GM19455 (cell line): ENCODE measurements around the gene BAIAP2L2.
"Not testable (repeated sequence)": the region's sequence is repeated elsewhere in the genome, so short reads cannot be mapped to it uniquely, and the experiment has no call there.

Source experiments
- ATAC-seq: cut with Tn5 transposase; IDR thresholded peaks from one replicate; pipeline ENCODE4 v1.9.1; 2021; ENCODE audit not compliant: unreplicated experiment

Gene BAIAP2L2, protein sequence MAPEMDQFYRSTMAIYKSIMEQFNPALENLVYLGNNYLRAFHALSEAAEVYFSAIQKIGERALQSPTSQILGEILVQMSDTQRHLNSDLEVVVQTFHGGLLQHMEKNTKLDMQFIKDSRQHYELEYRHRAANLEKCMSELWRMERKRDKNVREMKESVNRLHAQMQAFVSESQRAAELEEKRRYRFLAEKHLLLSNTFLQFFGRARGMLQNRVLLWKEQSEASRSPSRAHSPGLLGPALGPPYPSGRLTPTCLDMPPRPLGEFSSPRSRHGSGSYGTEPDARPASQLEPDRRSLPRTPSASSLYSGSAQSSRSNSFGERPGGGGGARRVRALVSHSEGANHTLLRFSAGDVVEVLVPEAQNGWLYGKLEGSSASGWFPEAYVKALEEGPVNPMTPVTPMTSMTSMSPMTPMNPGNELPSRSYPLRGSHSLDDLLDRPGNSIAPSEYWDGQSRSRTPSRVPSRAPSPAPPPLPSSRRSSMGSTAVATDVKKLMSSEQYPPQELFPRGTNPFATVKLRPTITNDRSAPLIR

GRCh38 chr22:38110008-38110862 is at the start of gene BAIAP2L2:
Gene BAIAP2L2 (minus strand): TSS chr22:38110684. CDS start chr22:38110525, 159 bp downstream.
- ATAC-seq: no peak

DNA sequence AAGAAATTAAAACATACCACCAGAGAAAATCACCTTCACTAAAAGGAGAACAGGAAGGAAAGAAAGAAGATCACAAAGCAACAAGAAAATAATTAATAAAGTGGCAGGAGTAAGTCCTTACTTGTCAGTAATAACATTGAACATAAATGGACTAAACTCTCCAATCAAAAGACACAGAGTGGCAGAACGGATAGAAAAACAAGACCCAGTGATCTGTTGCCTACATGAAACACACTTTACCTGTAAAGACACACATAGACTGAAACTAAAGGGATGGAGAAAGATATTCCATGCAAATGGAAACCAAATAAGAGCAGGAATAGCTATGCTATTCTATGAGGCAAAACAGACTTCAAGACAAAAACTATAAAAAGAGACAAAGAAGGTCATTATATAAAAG is 45.2 kb upstream of the BAIAP2L2 start:
- ATAC-seq: no peak

GRCh38 chr22:38154563-38154915 is 44.1 kb upstream of the BAIAP2L2 start:
- ATAC-seq: not testable (repeated sequence)

DNA sequence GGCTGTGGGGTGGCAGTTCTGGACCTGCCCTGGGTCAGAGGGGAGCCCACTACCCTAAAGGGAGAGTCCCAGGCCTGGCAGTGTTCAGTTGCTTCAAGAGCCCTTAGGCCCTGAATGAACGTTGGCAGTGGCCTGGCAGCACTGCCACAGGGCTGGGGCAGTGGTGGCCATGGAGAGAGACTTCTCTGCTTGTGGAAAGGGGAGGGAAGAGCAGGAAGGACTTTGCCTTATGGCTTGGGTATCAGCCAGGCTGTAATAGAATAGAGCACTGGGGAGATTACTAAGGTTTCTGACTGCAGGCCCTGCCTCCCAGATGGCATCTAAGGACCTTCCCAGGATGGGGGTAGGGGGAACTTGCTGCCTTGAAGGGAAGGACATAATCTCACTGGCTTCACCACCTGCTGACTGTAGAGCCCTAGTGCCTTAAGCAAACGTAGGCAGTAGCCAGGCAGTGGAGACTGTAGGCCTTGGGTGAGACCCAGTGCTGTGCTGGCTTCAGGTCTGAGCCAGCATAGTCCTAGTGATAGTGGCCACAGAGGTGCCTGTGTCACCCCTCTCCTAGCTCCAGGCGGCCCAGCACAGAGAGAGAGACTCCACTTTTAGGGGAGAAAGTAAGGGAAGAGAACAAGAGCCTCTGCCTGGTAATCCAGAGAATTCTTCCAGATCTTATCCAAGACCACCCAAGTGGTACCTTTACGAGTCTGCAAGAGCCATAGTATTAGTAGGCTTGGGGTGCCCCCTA is 43.5 kb upstream of the BAIAP2L2 start:
- no peak for ATAC-seq

DNA sequence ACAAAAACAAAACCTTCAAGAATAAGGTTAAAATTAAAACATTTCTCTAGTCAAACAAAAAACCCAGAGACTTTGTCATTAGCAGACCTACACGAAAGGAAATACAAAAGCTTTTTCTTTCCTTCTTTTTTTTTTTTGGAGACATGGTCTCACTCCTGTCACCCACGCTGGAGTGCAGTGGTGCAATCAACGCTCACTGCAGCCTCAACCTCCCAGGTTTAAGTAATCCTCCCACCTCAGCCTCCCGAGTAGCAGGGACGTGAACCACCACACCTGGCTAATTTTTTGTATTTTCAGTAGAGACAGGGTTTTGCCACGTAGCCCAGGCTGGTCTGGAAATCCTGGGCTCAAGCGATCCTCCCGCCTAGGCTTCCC is 40.6 kb upstream of the BAIAP2L2 start:
- ATAC-seq: no peak

DNA sequence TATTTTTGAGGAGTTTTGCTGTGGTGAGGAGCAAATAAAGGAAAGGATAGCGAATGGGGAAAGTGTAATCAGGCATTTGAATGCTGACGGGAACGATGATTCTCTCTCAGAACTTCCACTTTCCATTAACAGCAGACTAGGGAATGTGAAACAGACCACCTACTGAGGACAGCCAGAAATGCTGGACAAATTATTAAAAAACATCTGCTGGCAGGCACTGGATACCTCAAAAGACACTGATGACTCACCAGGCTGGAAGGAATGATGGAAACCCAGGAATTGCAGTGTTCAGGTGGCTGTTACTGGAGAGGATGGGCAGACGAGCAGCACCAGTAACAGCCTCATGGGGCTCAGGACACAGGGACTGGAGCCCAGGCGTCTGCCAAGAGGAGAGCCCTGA is 37.8 kb upstream of the BAIAP2L2 start:
- ATAC-seq: no peak

DNA sequence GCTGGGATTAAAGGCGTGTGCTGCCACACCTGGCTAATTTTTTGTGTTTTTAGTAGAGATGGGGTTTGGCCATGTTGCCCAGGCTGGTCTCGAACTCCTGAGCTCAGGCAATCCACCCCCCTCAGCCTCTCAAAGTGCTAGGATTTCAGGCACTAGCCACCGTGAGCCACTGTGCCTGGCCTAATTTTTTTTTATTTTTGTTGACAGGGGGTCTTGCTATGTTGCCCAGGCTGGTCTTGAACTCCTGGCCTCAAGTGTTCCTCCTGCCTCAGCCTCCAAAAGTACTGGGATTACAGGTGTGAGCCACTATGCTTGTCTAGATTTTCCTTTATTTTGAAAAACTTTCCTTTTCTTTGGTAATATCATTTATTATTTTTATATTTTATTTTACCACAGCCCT is 35.7 kb upstream of the BAIAP2L2 start:
- ATAC-seq: not testable (repeated sequence)

DNA sequence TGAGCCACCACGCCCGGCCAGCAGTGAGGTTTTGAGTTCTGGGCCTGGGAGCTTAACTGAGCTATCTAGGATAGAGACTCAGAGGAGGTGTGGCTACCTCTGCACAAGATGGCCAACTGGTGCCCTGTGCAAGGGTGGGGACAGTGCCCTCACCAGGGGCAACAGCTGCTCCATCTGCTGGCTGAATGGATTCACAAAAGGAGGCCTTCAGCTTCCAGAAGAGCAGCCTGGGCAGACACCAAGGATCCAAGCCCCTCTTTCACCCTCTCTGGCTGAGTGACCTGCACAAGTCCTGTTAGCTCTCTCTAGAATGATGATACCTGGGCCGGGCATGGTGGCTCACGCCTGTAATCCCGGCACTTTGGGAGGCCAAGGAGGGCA is 33.5 kb upstream of the BAIAP2L2 start:
- ATAC-seq: no peak

- no peak for ATAC-seq
Measured at GRCh38 chr22:38142606-38143005, 32.1 kb upstream of the BAIAP2L2 start.

DNA sequence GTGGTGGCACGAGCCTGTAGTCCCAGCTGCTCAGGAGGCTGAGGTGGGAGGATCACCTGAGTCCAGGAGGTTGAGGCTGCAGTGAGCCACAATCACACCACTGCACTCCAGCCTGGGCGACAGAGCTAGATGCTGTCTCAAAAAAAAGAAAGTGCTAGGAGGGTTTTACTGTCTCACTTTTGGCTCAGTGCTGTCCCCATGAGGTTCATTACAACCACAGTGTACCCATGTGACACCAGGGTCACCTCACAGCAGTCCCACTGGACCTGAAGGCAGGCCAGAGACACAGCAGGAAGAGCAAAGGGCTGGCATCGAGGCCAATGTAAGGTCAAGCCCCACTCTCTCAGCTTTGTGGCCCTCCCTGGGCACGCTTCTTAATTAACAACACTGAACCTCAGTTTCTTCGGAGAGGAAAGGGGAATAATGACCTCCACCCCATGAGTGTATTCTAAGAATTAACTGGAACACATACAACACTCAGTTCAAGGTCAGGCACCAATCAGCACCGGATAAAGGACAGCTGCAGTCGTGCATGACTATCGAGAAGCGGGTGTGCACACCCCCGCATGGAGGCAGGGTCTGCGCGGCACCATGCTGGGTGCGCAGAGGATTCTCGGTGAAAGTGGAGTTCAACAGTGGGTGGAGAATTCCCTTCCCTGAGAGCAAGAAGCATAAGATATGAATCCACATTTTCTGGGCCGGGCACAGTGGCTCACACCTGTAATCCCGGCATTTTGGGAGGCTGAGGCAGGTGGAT is 30.9 kb upstream of the BAIAP2L2 start:
- ATAC-seq: no peak

DNA sequence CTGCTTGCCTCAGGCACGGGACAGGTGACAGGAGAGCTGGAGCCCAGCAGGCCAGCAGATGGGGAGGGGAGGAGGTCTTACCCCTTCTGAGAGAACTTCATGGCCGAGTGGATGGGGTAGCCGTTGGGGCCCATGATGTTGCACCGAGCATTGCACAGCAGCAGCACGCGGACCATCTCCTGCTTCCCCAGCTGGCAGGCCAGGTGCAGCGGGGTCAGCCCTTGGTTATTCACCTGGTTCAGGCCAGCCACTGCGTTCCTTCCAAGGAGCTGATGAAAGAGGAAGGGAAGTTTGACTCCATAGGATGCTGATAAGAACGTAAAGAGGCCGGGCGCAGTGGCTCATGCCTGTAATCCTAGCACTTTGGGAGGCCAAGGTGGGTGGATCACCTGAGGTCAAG is 29.4 kb upstream of the BAIAP2L2 start:
- ATAC-seq: no peak

GRCh38 chr22:38138961-38139360 is 28.5 kb upstream of the BAIAP2L2 start:
- ATAC-seq: no peak

GRCh38 chr22:38137876-38138687 is 27.6 kb upstream of the BAIAP2L2 start:
- ATAC-seq: no peak

- no peak for ATAC-seq
Measured at GRCh38 chr22:38136607-38137006, 26.1 kb upstream of the BAIAP2L2 start.

DNA sequence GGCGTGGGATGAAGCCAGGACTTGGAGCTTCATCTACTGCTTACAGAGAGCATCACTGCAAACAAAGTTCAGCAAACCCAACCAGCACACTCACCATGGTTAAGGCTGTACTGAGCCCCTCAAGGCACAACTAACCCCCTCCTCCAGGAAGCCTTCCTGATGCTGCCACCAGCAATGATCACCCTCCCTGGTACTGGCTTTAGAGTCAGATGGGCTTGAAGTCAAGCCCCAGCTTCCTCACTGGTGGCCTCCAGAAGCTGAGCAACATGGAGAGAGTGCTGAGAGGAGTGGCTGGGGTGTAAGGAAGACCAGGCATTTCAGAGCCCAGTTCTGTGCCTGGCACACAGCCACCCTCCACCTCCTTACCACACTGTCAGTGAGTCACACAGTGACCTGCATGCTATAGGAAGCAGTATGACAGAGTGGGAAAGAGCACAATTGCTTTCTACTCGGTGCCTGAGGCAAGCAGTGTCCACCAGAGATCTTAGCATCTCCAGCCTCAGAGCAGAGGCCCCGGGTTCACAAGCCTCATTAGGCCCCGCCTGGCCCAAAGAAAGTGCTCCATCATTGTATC is 24.7 kb upstream of the BAIAP2L2 start:
- ATAC-seq: no peak

- ATAC-seq: no peak
Measured at GRCh38 chr22:38133331-38133730, 22.8 kb upstream of the BAIAP2L2 start.

GRCh38 chr22:38132794-38133193 is 22.3 kb upstream of the BAIAP2L2 start:
- no peak for ATAC-seq

DNA sequence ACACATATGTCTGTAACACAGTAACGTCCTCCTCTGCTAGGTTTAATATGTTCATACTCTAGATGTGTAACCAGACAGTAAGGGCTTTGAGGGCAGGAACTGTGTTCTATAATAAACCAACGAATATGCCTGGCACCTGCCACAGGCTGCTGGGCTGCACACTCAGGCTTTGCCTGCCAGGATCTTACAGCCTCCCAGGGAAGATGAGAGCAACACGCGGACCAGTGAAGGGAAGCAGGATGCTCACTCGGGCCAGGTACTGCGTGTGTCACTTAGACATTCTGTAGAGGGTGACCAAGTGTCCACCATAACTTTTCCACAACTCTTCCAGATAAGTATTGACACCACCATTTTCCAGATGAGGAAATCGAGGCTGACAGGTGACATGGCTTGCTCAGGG is 21.7 kb upstream of the BAIAP2L2 start:
- ATAC-seq: no peak

DNA sequence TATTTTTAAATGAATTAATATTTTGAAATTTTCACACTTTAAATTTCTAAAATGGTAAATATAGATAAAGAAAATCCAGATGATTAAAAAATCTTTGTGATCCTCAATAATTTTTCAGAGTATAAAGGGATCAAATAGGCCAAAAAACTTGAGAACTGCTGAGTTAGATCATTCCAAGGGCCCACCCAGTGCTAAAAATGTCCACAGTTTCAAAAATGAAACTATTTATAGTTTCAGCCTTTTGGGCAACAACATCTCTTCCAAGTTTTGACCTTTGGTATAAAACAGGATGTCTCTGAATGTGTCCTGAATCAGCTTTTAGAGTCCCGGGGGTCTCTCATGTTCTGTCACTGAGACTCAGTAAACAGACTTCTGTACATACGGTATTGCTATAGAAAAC is 20.9 kb upstream of the BAIAP2L2 start:
- no peak for ATAC-seq
